HEK293 (cell line): ENCODE data around the gene LCTL.

Experiments used
- MYNN ChIP-seq: fragments of 450-650 bp; formaldehyde crosslinking; IDR thresholded peaks from 2 replicates; pipeline ENCODE4 v1.5.1; 2016; ENCODE audit warnings: missing biosample characterization, missing genetic modification characterization, borderline replicate concordance
- PATZ1 ChIP-seq: fragments of 450-650 bp; formaldehyde crosslinking; IDR thresholded peaks from 2 replicates; pipeline ENCODE4 v1.5.1; 2016; ENCODE audit warnings: missing biosample characterization, missing genetic modification characterization
- YY1 ChIP-seq: fragments of 450-650 bp; formaldehyde crosslinking; IDR thresholded peaks from 2 replicates; pipeline ENCODE4 v1.5.1; 2018; ENCODE audit warnings: missing biosample characterization, missing genetic modification characterization
- ZNF121 ChIP-seq: fragments of 450-650 bp; formaldehyde crosslinking; IDR thresholded peaks from 2 replicates; pipeline ENCODE4 v1.5.1; 2016; ENCODE audit warnings: missing biosample characterization, missing genetic modification characterization
- ZNF175 ChIP-seq: fragments of 450-650 bp; formaldehyde crosslinking; IDR thresholded peaks from 2 replicates; pipeline ENCODE4 v1.5.1; 2016; ENCODE audit warnings: missing biosample characterization, missing genetic modification characterization
- ZNF350 ChIP-seq: fragments of 450-650 bp; formaldehyde crosslinking; IDR thresholded peaks from 2 replicates; pipeline ENCODE4 v1.5.0; 2017; ENCODE audit warnings: missing biosample characterization, mild to moderate bottlenecking, missing genetic modification characterization
- ZNF48 ChIP-seq: fragments of 450-650 bp; formaldehyde crosslinking; IDR thresholded peaks from 2 replicates; pipeline ENCODE4 v1.5.1; 2016; ENCODE audit warnings: missing biosample characterization, missing genetic modification characterization
- ZNF596 ChIP-seq: fragments of 450-650 bp; IDR thresholded peaks from 2 replicates; pipeline ENCODE4 v1.5.0; 2018; ENCODE audit warnings: missing biosample characterization, mild to moderate bottlenecking, missing genetic modification characterization, moderate library complexity
- ZNF76 ChIP-seq: fragments of 450-650 bp; formaldehyde crosslinking; IDR thresholded peaks from 2 replicates; pipeline ENCODE4; 2016; ENCODE audit warnings: low read depth, missing biosample characterization, missing genetic modification characterization, borderline replicate concordance
- TF ChIP-seq, protein P1 (sequence below): fragments of 450-650 bp; formaldehyde crosslinking; IDR thresholded peaks from 2 replicates; pipeline ENCODE4 v1.5.1; 2016; ENCODE audit warnings: missing biosample characterization, missing genetic modification characterization
- TF ChIP-seq, protein P2 (sequence below): fragments of 450-650 bp; formaldehyde crosslinking; IDR thresholded peaks from 2 replicates; pipeline ENCODE4 v1.5.1; 2017; ENCODE audit warnings: missing biosample characterization, missing genetic modification characterization
- TF ChIP-seq, protein P3 (sequence below): fragments of 450-650 bp; formaldehyde crosslinking; IDR thresholded peaks from 2 replicates; pipeline ENCODE4 v1.5.1; 2016; ENCODE audit warnings: missing biosample characterization, missing genetic modification characterization
- TF ChIP-seq, protein P4 (sequence below): sonication (generic); formaldehyde crosslinking; IDR thresholded peaks from 2 replicates; pipeline ENCODE4 v1.8.1; 2022; ENCODE audit warnings: mild to moderate bottlenecking, moderate library complexity, missing genetic modification reagents

DNA sequence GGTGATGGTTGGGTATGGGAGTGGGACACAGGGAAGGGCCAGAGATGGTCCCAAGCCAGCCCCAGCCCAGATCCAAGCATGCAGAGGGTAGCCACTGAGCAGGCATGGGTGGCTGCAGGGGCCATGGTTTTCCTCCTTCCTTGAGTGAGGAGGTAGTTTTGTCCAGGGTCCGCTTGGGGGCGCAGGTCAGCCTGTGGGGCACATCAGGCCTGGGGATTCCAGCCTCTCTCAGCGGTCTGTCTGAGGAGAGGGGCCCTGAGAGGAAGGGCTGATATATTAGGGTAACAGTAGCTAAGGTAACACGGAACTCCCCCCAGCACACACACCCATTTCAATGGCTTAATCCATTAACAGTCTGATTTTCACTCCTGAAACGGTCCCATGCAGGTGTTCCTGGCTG lies 22.7 kb upstream of the LCTL start:
- TF ChIP-seq ZNF48 (no peak), MYNN (tag by site-specific recombination) (no peak), ZNF121 (tag by site-specific recombination) (no peak), ZNF350 (tag by site-specific recombination) (no peak), PATZ1 (tag by site-specific recombination) (no peak), ZNF596 (no peak), ZNF175 (tag by site-specific recombination) (no peak), ZNF76 (tag by site-specific recombination) (no peak), YY1 (no peak)
- TF ChIP-seq, protein P1, sequence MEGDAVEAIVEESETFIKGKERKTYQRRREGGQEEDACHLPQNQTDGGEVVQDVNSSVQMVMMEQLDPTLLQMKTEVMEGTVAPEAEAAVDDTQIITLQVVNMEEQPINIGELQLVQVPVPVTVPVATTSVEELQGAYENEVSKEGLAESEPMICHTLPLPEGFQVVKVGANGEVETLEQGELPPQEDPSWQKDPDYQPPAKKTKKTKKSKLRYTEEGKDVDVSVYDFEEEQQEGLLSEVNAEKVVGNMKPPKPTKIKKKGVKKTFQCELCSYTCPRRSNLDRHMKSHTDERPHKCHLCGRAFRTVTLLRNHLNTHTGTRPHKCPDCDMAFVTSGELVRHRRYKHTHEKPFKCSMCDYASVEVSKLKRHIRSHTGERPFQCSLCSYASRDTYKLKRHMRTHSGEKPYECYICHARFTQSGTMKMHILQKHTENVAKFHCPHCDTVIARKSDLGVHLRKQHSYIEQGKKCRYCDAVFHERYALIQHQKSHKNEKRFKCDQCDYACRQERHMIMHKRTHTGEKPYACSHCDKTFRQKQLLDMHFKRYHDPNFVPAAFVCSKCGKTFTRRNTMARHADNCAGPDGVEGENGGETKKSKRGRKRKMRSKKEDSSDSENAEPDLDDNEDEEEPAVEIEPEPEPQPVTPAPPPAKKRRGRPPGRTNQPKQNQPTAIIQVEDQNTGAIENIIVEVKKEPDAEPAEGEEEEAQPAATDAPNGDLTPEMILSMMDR (tag by site-specific recombination), result no peak
- TF ChIP-seq, protein P2, sequence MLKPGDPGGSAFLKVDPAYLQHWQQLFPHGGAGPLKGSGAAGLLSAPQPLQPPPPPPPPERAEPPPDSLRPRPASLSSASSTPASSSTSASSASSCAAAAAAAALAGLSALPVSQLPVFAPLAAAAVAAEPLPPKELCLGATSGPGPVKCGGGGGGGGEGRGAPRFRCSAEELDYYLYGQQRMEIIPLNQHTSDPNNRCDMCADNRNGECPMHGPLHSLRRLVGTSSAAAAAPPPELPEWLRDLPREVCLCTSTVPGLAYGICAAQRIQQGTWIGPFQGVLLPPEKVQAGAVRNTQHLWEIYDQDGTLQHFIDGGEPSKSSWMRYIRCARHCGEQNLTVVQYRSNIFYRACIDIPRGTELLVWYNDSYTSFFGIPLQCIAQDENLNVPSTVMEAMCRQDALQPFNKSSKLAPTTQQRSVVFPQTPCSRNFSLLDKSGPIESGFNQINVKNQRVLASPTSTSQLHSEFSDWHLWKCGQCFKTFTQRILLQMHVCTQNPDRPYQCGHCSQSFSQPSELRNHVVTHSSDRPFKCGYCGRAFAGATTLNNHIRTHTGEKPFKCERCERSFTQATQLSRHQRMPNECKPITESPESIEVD (tag by site-specific recombination), result no peak
- TF ChIP-seq, protein P3, sequence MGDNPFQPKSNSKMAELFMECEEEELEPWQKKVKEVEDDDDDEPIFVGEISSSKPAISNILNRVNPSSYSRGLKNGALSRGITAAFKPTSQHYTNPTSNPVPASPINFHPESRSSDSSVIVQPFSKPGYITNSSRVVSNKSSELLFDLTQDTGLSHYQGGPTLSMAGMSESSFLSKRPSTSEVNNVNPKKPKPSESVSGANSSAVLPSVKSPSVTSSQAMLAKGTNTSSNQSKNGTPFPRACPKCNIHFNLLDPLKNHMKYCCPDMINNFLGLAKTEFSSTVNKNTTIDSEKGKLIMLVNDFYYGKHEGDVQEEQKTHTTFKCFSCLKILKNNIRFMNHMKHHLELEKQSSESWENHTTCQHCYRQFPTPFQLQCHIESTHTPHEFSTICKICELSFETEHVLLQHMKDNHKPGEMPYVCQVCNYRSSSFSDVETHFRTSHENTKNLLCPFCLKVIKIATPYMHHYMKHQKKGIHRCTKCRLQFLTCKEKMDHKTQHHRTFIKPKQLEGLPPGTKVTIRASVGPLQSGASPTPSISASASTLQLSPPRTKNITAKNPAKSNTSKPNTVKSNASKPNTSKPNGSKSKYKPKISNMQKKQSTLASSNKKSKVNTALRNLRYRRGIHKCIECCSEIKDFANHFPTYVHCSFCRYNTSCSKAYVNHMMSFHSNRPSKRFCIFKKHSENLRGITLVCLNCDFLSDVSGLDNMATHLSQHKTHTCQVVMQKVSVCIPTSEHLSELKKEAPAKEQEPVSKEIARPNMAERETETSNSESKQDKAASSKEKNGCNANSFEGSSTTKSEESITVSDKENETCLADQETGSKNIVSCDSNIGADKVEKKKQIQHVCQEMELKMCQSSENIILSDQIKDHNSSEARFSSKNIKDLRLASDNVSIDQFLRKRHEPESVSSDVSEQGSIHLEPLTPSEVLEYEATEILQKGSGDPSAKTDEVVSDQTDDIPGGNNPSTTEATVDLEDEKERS (tag by site-specific recombination), result no peak
- TF ChIP-seq, protein P4, sequence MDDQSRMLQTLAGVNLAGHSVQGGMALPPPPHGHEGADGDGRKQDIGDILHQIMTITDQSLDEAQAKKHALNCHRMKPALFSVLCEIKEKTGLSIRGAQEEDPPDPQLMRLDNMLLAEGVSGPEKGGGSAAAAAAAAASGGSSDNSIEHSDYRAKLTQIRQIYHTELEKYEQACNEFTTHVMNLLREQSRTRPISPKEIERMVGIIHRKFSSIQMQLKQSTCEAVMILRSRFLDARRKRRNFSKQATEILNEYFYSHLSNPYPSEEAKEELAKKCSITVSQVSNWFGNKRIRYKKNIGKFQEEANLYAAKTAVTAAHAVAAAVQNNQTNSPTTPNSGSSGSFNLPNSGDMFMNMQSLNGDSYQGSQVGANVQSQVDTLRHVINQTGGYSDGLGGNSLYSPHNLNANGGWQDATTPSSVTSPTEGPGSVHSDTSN, result no peak
